Measurements from ENCODE around the gene HOXD3.
A peak's percentile ranks its signal among the peaks of the same experiment; 100 is the strongest.

Gene HOXD3

GRCh38 chr2:176115883-176116813 lies 41.0 kb upstream of the HOXD3 start, which contains the start of gene HOXD10:
Gene HOXD10, plus strand, starts transcription at chr2:176116778. Its CDS starts 56 bp downstream, at chr2:176116834.
- no peak within 1 kb of the TSS for H3K4me3 Mint-ChIP-seq
- H3K36me3 Mint-ChIP-seq (ENCODE audit: insufficient read depth): peaks cover 43% of the 10 kb centered on the region
- ATAC-seq (replicated peaks) (no peak), DNase-seq (no peak)
- no peaks in the 10 kb centered on the region for H3K9me3 Mint-ChIP-seq
- peaks cover 6 to 9% of the 10 kb centered on the region in 2 donors for H3K4me1 Mint-ChIP-seq (ENCODE audit: low read depth in 2 of 2)
- H3K27me3 Mint-ChIP-seq: peaks cover 90 to 97% of the 10 kb centered on the region in 2 donors
- peak within 1 kb of the TSS in 1 of 2 donors; percentile 29 for H3K27ac Mint-ChIP-seq

DNA sequence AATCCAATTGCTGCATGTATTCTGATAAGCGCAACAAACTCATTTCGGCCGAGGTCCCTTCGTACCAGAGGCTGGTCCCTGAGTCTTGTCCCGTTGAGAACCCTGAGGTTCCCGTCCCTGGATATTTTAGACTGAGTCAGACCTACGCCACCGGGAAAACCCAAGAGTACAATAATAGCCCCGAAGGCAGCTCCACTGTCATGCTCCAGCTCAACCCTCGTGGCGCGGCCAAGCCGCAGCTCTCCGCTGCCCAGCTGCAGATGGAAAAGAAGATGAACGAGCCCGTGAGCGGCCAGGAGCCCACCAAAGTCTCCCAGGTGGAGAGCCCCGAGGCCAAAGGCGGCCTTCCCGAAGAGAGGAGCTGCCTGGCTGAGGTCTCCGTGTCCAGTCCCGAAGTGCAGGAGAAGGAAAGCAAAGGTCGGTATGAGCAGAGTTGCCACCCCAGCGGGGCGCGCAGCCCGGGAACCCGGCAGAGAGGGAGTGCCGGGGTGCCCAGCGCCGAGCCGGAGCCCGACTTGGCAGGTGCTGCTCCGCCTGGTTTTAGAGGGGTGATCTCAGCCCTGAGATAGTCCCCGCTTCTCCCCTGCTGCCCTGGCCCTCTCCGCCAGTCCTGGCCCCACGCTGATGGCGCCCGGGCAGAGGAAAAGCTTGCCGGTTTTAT lies 39.8 kb upstream of the HOXD3 start:
- Mint-ChIP-seq H3K4me3 (no peak overlapping the region), H3K4me1 (ENCODE audit: low read depth in 2 of 2) (peaks cover 4 to 9% of the 10 kb centered on the region in 2 donors), H3K9me3 (no peaks in the 10 kb centered on the region), H3K36me3 (ENCODE audit: insufficient read depth) (peaks cover 39% of the 10 kb centered on the region), H3K27ac (peak overlapping the region in 1 of 2 donors; percentile 29), H3K27me3 (peaks cover 85 to 91% of the 10 kb centered on the region in 2 donors)
- DNase-seq (no peak), ATAC-seq (replicated peaks) (no peak)

GRCh38 chr2:176117823-176118371 lies 39.2 kb upstream of the HOXD3 start:
- H3K4me3 Mint-ChIP-seq: no peak overlapping the region
- DNase-seq (no peak), ATAC-seq (replicated peaks) (no peak)
- peaks cover 4 to 9% of the 10 kb centered on the region in 2 donors for H3K4me1 Mint-ChIP-seq (ENCODE audit: low read depth in 2 of 2)
- H3K27ac Mint-ChIP-seq: no peak overlapping the region
- H3K27me3 Mint-ChIP-seq: peaks cover 79 to 85% of the 10 kb centered on the region in 2 donors
- peaks cover 38% of the 10 kb centered on the region for H3K36me3 Mint-ChIP-seq (ENCODE audit: insufficient read depth)
- no peaks in the 10 kb centered on the region for H3K9me3 Mint-ChIP-seq

GRCh38 chr2:176118601-176119339 lies 38.3 kb upstream of the HOXD3 start:
- Mint-ChIP-seq H3K9me3 (no peaks in the 10 kb centered on the region), H3K27ac (no peak overlapping the region), H3K4me1 (ENCODE audit: low read depth in 2 of 2) (peaks cover 4 to 9% of the 10 kb centered on the region in 2 donors), H3K27me3 (peaks cover 77 to 81% of the 10 kb centered on the region in 2 donors), H3K4me3 (peak overlapping the region; percentile 23 to 29), H3K36me3 (ENCODE audit: insufficient read depth) (peaks cover 41% of the 10 kb centered on the region)
- ATAC-seq (replicated peaks) (no peak), DNase-seq (no peak)

DNA sequence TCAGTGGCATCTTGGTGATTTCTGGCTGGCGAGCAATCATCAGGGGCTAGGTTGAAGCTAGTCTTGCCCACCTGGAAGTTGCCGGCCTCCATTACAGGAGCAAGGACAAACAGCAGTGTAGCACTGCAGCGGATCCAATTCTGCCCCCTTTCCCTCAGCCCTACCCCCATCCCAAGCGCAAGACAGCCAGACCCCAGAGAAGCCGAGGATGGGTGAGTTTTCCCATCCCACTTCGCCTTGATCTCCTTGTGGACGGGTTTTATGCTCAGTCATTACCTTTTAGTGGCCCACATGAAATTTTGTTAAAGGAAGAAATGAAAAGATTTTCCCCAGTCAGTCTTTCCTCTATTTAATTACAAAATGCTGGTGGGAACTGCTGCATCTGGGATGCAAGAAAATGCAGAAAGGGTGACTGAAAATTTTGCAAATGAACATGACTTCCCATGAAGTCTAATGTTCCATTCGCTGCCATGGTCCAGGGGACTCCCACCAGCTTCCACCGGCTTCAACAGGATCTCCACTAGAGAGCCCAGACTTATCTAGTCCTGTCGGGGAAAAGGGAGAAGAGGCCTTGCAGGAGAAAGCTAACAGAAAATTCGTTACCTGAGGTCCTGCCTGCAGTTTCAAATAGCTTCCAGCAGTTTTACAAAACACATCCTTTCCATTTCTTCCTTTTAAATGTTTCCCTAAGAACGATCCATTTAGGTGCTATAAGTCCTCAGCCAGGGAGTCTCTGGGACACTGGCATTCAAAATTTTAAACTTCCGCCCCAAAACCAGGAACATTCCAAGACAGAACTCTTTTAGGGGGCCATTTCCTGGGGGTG lies 36.5 kb upstream of the HOXD3 start:
- H3K4me3 Mint-ChIP-seq: peak overlapping the region in 1 of 2 donors; percentile 19
- no peaks in the 10 kb centered on the region for H3K9me3 Mint-ChIP-seq
- DNase-seq (no peak), ATAC-seq (replicated peaks) (no peak)
- peak overlapping the region in 1 of 2 donors; percentile 20 for H3K27ac Mint-ChIP-seq
- H3K36me3 Mint-ChIP-seq (ENCODE audit: insufficient read depth): peaks cover 56% of the 10 kb centered on the region
- H3K4me1 Mint-ChIP-seq (ENCODE audit: low read depth in 2 of 2): peaks cover 4 to 9% of the 10 kb centered on the region in 2 donors
- H3K27me3 Mint-ChIP-seq: peaks cover 83 to 85% of the 10 kb centered on the region in 2 donors

GRCh38 chr2:176121190-176122051 lies 35.7 kb upstream of the HOXD3 start:
- Mint-ChIP-seq H3K4me1 (ENCODE audit: low read depth in 2 of 2) (peaks cover 4 to 9% of the 10 kb centered on the region in 2 donors), H3K9me3 (no peaks in the 10 kb centered on the region), H3K27ac (peak overlapping the region in 1 of 2 donors; percentile 20), H3K27me3 (peaks cover 83 to 85% of the 10 kb centered on the region in 2 donors), H3K36me3 (ENCODE audit: insufficient read depth) (peaks cover 51% of the 10 kb centered on the region), H3K4me3 (peak overlapping the region in 1 of 2 donors; percentile 19)
- ATAC-seq (replicated peaks) (no peak), DNase-seq (no peak)

DNA sequence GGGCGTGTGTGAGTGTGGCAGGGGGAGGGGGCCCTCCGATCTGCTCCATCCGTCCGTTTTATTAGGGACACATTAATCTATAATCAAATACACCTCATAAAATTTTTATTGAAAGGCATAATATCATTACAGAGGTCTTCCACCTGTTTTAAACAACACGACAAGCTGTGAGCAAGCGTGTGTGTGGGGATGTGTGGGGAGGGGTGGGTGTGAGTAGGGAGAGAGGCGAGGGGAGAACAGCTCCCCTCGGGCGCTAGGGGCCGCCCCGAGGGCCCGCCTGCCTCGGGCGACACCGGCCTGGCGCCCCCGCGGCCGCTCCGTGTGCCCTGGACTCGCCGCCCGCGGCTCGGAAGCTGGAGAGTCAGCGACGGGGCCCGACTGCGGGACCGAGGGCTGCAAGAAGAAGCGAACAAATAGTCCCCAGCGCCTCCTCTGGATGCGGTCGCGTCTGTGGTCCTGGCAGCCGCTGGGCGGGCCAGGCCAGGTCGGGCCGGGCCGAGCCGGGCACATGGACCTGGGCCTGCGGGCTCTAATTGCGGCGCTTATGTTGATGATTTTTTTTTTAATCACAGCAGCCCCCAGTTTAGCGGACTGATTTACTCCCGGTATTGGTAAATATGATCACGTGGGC lies 34.9 kb upstream of the HOXD3 start:
- H3K4me3 Mint-ChIP-seq: peak overlapping the region; percentile 43 to 49

DNA sequence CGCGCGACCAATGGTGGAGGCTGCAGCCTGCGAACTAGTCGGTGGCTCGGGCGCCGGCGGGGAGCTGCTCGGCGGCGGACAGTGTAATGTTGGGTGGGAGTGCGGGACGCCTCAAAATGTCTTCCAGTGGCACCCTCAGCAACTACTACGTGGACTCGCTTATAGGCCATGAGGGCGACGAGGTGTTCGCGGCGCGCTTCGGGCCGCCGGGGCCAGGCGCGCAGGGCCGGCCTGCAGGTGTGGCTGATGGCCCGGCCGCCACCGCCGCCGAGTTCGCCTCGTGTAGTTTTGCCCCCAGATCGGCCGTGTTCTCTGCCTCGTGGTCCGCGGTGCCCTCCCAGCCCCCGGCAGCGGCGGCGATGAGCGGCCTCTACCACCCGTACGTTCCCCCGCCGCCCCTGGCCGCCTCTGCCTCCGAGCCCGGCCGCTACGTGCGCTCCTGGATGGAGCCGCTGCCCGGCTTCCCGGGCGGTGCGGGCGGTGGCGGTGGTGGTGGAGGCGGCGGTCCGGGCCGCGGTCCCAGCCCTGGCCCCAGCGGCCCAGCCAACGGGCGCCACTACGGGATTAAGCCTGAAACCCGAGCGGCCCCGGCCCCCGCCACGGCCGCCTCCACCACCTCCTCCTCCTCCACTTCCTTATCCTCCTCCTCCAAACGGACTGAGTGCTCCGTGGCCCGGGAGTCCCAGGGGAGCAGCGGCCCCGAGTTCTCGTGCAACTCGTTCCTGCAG lies 34.3 kb upstream of the HOXD3 start, which contains the start of gene HOXD9:
Gene HOXD9 (plus strand): TSS at position 37 of the 728 bp plus-strand sequence. CDS start 50 bp downstream, at position 87.
- H3K27ac Mint-ChIP-seq: peak within 1 kb of the TSS in 1 of 2 donors; percentile 44
- ATAC-seq (replicated peaks) (peak; percentile 51), DNase-seq (no peak)
- peaks cover 44% of the 10 kb centered on the region for H3K36me3 Mint-ChIP-seq (ENCODE audit: insufficient read depth)
- peaks cover 5 to 12% of the 10 kb centered on the region in 2 donors for H3K4me1 Mint-ChIP-seq (ENCODE audit: low read depth in 2 of 2)
- H3K27me3 Mint-ChIP-seq: peaks cover 83 to 85% of the 10 kb centered on the region in 2 donors
- no peaks in the 10 kb centered on the region for H3K9me3 Mint-ChIP-seq
- peak within 1 kb of the TSS; percentile 43 to 49 for H3K4me3 Mint-ChIP-seq

More for the DNA sequence above, 34.9 kb upstream of the HOXD3 start:
- Mint-ChIP-seq H3K4me1 (ENCODE audit: low read depth in 2 of 2) (peaks cover 6 to 9% of the 10 kb centered on the region in 2 donors), H3K27ac (no peak overlapping the region), H3K9me3 (no peaks in the 10 kb centered on the region), H3K36me3 (ENCODE audit: insufficient read depth) (peaks cover 49% of the 10 kb centered on the region), H3K27me3 (peaks cover 83 to 85% of the 10 kb centered on the region in 2 donors)
- peak; percentile 35 for ATAC-seq (replicated peaks)
- no peak for DNase-seq

DNA sequence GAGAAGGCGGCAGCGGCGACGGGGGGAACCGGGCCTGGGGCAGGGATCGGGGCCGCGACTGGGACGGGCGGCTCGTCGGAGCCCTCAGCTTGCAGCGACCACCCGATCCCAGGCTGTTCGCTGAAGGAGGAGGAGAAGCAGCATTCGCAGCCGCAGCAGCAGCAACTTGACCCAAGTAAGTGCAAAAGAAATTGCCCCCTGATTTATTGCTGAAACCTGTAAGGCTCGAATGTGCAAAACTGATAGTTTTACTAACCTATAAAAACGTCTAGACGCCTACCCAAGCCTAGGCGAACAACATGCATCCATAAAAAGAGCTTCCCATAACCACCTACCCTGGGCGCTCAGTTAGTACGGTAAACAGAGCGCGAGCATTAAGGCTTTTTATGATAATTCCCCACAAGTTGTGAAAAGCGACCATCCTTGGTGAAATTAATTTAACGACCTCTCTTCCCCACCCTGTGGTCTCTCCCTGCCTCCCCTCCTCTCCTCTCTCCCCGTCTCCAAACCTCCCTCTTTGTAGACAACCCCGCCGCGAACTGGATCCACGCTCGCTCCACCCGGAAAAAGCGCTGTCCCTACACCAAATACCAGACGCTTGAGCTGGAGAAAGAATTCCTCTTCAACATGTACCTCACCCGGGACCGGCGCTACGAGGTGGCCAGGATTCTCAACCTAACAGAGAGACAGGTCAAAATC lies 33.5 kb upstream of the HOXD3 start:
- Mint-ChIP-seq H3K27me3 (peaks cover 83 to 85% of the 10 kb centered on the region in 2 donors), H3K4me1 (ENCODE audit: low read depth in 2 of 2) (peaks cover 8 to 12% of the 10 kb centered on the region in 2 donors), H3K9me3 (no peaks in the 10 kb centered on the region), H3K4me3 (peak overlapping the region; percentile 16 to 40), H3K27ac (peak overlapping the region in 1 of 2 donors; percentile 44), H3K36me3 (ENCODE audit: insufficient read depth) (peaks cover 47% of the 10 kb centered on the region)
- ATAC-seq (replicated peaks): no peak
- DNase-seq: no peak
